HepG2 (cell line): Measurements from ENCODE around the gene MRPL2. TPM values are rescaled to one million over a fixed set of nuclear protein-coding genes. Genes with fewer than 3 reads are reported as not detected.
A peak's percentile ranks its signal among the peaks of the same experiment; 100 is the strongest.

Experiments used
- BORCS8-MEF2B ChIP-seq: sonication (generic); formaldehyde crosslinking; IDR thresholded peaks from 2 replicates; pipeline ENCODE4 v1.8.0; 2022; ENCODE audit warnings: mild to moderate bottlenecking, missing genetic modification reagents
- GFI1 ChIP-seq: sonication (generic); formaldehyde crosslinking; IDR thresholded peaks from 2 replicates; pipeline ENCODE4 v1.5.0; 2020; ENCODE audit warnings: missing genetic modification reagents, mild to moderate bottlenecking, borderline replicate concordance
- KDM6A ChIP-seq: IDR thresholded peaks from 2 replicates; pipeline ENCODE4 v1.6.1; 2016; ENCODE audit warnings: low read depth
- KMT2B ChIP-seq: IDR thresholded peaks from 2 replicates; pipeline ENCODE4 v1.6.1; 2016; ENCODE audit warnings: missing genetic modification reagents, missing compliant biosample characterization
- MBNL3 ChIP-seq: fragments of 250-450 bp; sonication (Bioruptor Pico); conservative IDR thresholded peaks from 2 replicates; pipeline ENCODE4 v1.8.0; 2022; ENCODE audit warnings: mild to moderate bottlenecking, inconsistent platforms
- NCOA1 ChIP-seq: sonication (generic); formaldehyde crosslinking; IDR thresholded peaks from 2 replicates; pipeline ENCODE4 v1.9.0; 2021; ENCODE audit warnings: missing genetic modification reagents
- NR2F2 ChIP-seq: IDR thresholded peaks from 2 replicates; pipeline ENCODE4 v1.6.1; 2012; ENCODE audit warnings: low read depth, inconsistent platforms, borderline replicate concordance
- POGK ChIP-seq: sonication (generic); formaldehyde crosslinking; conservative IDR thresholded peaks from 2 replicates; pipeline ENCODE4 v1.8.0; 2022; ENCODE audit warnings: mild to moderate bottlenecking, moderate library complexity, missing genetic modification reagents
- RARA ChIP-seq: IDR thresholded peaks from 2 replicates; pipeline ENCODE4 v1.6.1; 2016; ENCODE audit warnings: missing genetic modification reagents, missing compliant biosample characterization
- RFX1 ChIP-seq: fragments of 450-650 bp; IDR thresholded peaks from 2 replicates; pipeline ENCODE4 v1.6.1; 2017
- SAFB2 ChIP-seq: sonication (generic); formaldehyde crosslinking; IDR thresholded peaks from 2 replicates; pipeline ENCODE4 v1.5.1; 2020; ENCODE audit warnings: missing genetic modification reagents, low read depth, mild to moderate bottlenecking, borderline replicate concordance
- SETDB1 ChIP-seq: sonication (generic); formaldehyde crosslinking; IDR thresholded peaks from 2 replicates; pipeline ENCODE4 v1.5.1; 2020; ENCODE audit warnings: missing genetic modification reagents, mild to moderate bottlenecking, borderline replicate concordance
- SP5 ChIP-seq: IDR thresholded peaks from 2 replicates; pipeline ENCODE4 v1.6.1; 2016; ENCODE audit warnings: low read depth, borderline replicate concordance
- SRSF4 ChIP-seq: fragments of 200-400 bp; formaldehyde crosslinking; IDR thresholded peaks from one replicate; pipeline ENCODE4 v1.6.1; 2018; ENCODE audit warnings: mild to moderate bottlenecking, low read depth, low read length, moderate library complexity; ENCODE audit not compliant: poor library complexity, severe bottlenecking
- SYNCRIP ChIP-seq: fragments of 200-400 bp; formaldehyde crosslinking; IDR thresholded peaks from 2 replicates; pipeline ENCODE4 v1.6.1; 2018; ENCODE audit warnings: mild to moderate bottlenecking, low read depth, low read length; ENCODE audit not compliant: insufficient read depth
- TFAP4 ChIP-seq: sonication (generic); IDR thresholded peaks from 2 replicates; pipeline ENCODE4 v1.6.1; 2016; ENCODE audit warnings: low read depth, borderline replicate concordance
- ZNF263 ChIP-seq: sonication (generic); formaldehyde crosslinking; IDR thresholded peaks from 2 replicates; pipeline ENCODE4 v1.4.0; 2020; ENCODE audit warnings: missing genetic modification reagents
- ZNF484 ChIP-seq: sonication (generic); formaldehyde crosslinking; IDR thresholded peaks from 2 replicates; pipeline ENCODE4 v1.5.1; 2020; ENCODE audit warnings: mild to moderate bottlenecking, low read depth, missing genetic modification reagents, borderline replicate concordance
- polyA plus RNA-seq, 8 experiments: library from polyadenylated mRNA; depleted of rRNA in 3 of 8; stranded (reverse) in 7 of 8; unstranded in 1 of 8; fragments of >200 nt; fragmentation: Illumina TruSeq in 4 of 8; extraction: Trizol in 4 of 8; gene quantifications; 2 replicates each; pipeline versions ENCODE4 v1.2.1 to v1.2.3, GENCODE V29; 2011 to 2016; ENCODE audit warnings: low read depth in 4 of 8, missing spikeins in 1 of 8, mixed read lengths in 1 of 8; ENCODE audit not compliant: insufficient read depth in 1 of 8
- total RNA-seq, 5 experiments: library from RNA; depleted of rRNA; stranded (reverse); fragments of >200 nt; fragmentation: Illumina TruSeq; extraction: Trizol; gene quantifications; 2 replicates each; pipeline ENCODE4 v1.2.3, GENCODE V29; 2016; ENCODE audit warnings: low read depth in 1 of 5
- TF ChIP-seq, protein P1 (sequence below): sonication (generic); formaldehyde crosslinking; IDR thresholded peaks from 2 replicates; pipeline ENCODE4; 2020; ENCODE audit warnings: missing genetic modification reagents, mild to moderate bottlenecking, borderline replicate concordance
- TF ChIP-seq, protein P2 (sequence below): IDR thresholded peaks from 2 replicates; pipeline ENCODE4 v1.6.1; 2016; ENCODE audit warnings: control low read depth
- TF ChIP-seq, protein P3 (sequence below): sonication (generic); formaldehyde crosslinking; IDR thresholded peaks from 2 replicates; pipeline ENCODE4 v1.4.0; 2020; ENCODE audit warnings: mild to moderate bottlenecking, missing genetic modification reagents, borderline replicate concordance

The MRPL2 gene
- total and polyA plus RNA-seq, 2 of the 13 experiments (the other 11 are each of a cell fraction or from before 2014, with no cell fraction given) = 56.8 to 65.6 TPM

GRCh38 chr6:43021270-43022047 is 37.8 kb downstream of the MRPL2 start, which contains the start of gene RRP36 (continued):
- TF ChIP-seq ZNF484 (CRISPR knock-in tag) (no peak), SAFB2 (CRISPR knock-in tag) (no peak), GFI1 (CRISPR knock-in tag) (no peak), KMT2B (CRISPR knock-in tag) (peak; percentile 81), SP5 (CRISPR knock-in tag) (peak; percentile 94), BORCS8-MEF2B (CRISPR knock-in tag) (no peak; the same call in 1 of the 2 replicates), RARA (no peak), NCOA1 (CRISPR knock-in tag) (no peak), RFX1 (no peak), ZNF263 (CRISPR knock-in tag) (peak; percentile 19; the same call in 1 of the 2 replicates), KDM6A (no peak), MBNL3 (no peak), TFAP4 (peak; percentile 88; the same call in 1 of the 2 replicates), SETDB1 (CRISPR knock-in tag) (no peak), SYNCRIP (no peak), POGK (0 out of 2 replicates have a peak, but pooled peaks have one; percentile 85), NR2F2 (no peak), SRSF4 (no peak)
- TF ChIP-seq, protein P1, sequence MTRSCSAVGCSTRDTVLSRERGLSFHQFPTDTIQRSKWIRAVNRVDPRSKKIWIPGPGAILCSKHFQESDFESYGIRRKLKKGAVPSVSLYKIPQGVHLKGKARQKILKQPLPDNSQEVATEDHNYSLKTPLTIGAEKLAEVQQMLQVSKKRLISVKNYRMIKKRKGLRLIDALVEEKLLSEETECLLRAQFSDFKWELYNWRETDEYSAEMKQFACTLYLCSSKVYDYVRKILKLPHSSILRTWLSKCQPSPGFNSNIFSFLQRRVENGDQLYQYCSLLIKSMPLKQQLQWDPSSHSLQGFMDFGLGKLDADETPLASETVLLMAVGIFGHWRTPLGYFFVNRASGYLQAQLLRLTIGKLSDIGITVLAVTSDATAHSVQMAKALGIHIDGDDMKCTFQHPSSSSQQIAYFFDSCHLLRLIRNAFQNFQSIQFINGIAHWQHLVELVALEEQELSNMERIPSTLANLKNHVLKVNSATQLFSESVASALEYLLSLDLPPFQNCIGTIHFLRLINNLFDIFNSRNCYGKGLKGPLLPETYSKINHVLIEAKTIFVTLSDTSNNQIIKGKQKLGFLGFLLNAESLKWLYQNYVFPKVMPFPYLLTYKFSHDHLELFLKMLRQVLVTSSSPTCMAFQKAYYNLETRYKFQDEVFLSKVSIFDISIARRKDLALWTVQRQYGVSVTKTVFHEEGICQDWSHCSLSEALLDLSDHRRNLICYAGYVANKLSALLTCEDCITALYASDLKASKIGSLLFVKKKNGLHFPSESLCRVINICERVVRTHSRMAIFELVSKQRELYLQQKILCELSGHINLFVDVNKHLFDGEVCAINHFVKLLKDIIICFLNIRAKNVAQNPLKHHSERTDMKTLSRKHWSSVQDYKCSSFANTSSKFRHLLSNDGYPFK (CRISPR knock-in tag) = no peak; the same call in 1 of the 2 replicates
- TF ChIP-seq, protein P2, sequence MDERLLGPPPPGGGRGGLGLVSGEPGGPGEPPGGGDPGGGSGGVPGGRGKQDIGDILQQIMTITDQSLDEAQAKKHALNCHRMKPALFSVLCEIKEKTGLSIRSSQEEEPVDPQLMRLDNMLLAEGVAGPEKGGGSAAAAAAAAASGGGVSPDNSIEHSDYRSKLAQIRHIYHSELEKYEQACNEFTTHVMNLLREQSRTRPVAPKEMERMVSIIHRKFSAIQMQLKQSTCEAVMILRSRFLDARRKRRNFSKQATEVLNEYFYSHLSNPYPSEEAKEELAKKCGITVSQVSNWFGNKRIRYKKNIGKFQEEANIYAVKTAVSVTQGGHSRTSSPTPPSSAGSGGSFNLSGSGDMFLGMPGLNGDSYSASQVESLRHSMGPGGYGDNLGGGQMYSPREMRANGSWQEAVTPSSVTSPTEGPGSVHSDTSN (CRISPR knock-in tag) = no peak
- TF ChIP-seq, protein P3, sequence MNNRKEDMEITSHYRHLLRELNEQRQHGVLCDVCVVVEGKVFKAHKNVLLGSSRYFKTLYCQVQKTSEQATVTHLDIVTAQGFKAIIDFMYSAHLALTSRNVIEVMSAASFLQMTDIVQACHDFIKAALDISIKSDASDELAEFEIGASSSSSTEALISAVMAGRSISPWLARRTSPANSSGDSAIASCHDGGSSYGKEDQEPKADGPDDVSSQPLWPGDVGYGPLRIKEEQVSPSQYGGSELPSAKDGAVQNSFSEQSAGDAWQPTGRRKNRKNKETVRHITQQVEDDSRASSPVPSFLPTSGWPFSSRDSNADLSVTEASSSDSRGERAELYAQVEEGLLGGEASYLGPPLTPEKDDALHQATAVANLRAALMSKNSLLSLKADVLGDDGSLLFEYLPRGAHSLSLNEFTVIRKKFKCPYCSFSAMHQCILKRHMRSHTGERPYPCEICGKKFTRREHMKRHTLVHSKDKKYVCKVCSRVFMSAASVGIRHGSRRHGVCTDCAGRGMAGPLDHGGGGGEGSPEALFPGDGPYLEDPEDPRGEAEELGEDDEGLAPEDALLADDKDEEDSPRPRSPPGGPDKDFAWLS = no peak
